ENCODE measurements around the gene PRORP.

DNA sequence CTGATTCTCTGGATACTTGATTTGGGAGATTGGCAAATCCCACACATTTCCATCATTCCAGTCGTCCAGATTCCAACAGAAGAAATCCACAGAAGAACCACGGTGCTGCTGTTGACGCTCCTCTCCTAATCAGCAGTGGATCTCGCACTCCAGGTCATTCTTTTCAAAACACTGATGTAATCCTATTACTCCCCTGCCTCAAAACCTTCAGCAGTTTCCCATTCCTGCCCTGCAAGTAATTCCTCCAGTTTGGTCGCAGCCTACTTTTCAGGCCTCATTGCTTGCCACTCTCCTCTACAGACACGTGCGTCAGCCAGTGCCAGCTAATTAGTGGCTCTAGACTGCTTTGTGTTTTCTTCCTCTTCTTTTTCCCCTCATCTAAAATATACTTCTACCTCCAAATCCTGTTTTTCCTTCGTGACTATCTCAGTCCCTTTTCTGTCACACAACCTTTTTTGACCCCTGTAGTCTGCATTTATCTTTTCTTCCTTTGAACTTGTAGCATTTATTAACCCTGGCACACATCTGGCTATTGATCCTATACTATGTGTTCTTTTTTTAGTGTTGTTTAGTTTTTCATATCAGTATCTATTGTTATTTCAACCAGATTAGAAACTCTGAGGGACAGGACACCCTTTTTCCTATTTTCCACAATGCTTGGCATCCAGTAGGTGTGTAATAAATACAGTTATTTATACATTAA, 36.8 kb downstream of the PRORP start:
- TF ChIP-seq, protein P1, sequence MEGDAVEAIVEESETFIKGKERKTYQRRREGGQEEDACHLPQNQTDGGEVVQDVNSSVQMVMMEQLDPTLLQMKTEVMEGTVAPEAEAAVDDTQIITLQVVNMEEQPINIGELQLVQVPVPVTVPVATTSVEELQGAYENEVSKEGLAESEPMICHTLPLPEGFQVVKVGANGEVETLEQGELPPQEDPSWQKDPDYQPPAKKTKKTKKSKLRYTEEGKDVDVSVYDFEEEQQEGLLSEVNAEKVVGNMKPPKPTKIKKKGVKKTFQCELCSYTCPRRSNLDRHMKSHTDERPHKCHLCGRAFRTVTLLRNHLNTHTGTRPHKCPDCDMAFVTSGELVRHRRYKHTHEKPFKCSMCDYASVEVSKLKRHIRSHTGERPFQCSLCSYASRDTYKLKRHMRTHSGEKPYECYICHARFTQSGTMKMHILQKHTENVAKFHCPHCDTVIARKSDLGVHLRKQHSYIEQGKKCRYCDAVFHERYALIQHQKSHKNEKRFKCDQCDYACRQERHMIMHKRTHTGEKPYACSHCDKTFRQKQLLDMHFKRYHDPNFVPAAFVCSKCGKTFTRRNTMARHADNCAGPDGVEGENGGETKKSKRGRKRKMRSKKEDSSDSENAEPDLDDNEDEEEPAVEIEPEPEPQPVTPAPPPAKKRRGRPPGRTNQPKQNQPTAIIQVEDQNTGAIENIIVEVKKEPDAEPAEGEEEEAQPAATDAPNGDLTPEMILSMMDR (IDR thresholded peaks at IDR 0.05) = no peak
- no peak for TF ChIP-seq POLR2A (IDR thresholded peaks at IDR 0.05)

Measured in esophagus squamous epithelium (tissue), 4 donors.